Sigmoid colon (tissue), 4 donors: ENCODE data around the gene SSBP3.

ENCODE experiments used
- EP300 ChIP-seq, 4 donors: sonication (generic); formaldehyde crosslinking; IDR thresholded peaks; one replicate each; pipeline ENCODE4 v1.6.1; 2017; ENCODE audit warnings: antibody characterized with exemption in 4 of 4
- POLR2A ChIP-seq, 2 donors: fragments of 450-650 bp; IDR thresholded peaks; one replicate each; pipeline ENCODE4 v1.6.1; 2016; ENCODE audit warnings: antibody characterized with exemption in 2 of 2, mild to moderate bottlenecking in 2 of 2, moderate library complexity in 2 of 2
- TF ChIP-seq, protein P1 (sequence below), 4 experiments: fragments of 450-650 bp in 3 of 4; fragments of 200-600 bp in 1 of 4; IDR thresholded peaks; one replicate each; pipeline ENCODE4 v1.5.1; 2016 to 2019; ENCODE audit warnings: antibody characterized with exemption in 4 of 4, mild to moderate bottlenecking in 3 of 4, moderate library complexity in 2 of 4

DNA sequence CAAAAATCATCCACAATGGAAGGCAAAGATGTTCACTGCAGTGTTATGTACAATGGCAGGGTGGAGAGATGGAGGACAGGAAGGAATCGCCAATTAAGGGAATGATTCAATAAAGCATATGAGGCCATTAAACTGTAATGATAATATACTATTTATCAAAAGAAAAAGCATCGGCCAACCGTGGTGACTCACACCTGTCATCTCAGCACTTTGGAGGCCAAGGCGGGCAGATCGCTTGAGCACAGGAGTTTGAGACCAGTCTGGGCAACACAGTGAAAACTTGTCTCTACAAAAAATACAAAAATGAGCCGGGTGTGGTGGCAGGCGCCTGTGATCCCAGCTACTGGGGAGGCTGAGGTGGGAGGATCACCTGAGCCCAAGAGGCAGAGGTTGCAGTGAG lies 89.1 kb downstream of the SSBP3 start:
- no peak for TF ChIP-seq POLR2A (IDR thresholded peaks at IDR 0.05)
- TF ChIP-seq, protein P1, sequence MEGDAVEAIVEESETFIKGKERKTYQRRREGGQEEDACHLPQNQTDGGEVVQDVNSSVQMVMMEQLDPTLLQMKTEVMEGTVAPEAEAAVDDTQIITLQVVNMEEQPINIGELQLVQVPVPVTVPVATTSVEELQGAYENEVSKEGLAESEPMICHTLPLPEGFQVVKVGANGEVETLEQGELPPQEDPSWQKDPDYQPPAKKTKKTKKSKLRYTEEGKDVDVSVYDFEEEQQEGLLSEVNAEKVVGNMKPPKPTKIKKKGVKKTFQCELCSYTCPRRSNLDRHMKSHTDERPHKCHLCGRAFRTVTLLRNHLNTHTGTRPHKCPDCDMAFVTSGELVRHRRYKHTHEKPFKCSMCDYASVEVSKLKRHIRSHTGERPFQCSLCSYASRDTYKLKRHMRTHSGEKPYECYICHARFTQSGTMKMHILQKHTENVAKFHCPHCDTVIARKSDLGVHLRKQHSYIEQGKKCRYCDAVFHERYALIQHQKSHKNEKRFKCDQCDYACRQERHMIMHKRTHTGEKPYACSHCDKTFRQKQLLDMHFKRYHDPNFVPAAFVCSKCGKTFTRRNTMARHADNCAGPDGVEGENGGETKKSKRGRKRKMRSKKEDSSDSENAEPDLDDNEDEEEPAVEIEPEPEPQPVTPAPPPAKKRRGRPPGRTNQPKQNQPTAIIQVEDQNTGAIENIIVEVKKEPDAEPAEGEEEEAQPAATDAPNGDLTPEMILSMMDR (IDR thresholded peaks at IDR 0.05) = no peak
- no peak for TF ChIP-seq EP300 (IDR thresholded peaks at IDR 0.05)
